ENCODE measurements around the gene ARMC2.
A peak's percentile ranks its signal among the peaks of the same experiment; 100 is the strongest.
"Not testable (repeated sequence)": the region's sequence is repeated elsewhere in the genome, so short reads cannot be mapped to it uniquely, and the experiment has no call there.

The ARMC2 gene

DNA sequence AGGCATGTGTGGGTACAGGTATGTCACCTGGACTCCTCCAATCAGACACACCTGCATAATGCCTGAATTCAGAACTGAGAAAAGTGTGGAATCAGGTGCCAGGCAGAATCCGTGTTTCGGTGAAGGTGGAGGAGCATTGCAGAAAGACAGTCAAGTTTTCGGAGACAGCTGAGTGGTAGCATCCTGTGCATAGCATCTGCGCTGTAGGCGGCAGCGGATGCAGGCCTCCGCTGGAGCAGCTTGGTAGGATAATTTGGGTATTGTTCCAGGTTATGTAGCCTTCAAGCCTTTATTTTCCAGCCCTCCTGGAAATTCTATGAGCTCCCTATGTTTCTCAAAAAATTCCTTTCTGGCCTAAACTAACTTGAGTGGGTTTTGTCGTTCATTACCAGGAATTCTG, 15.5 kb upstream of the ARMC2 start:
- DNase-seq (ENCODE audit: low read depth), result no peak

DNA sequence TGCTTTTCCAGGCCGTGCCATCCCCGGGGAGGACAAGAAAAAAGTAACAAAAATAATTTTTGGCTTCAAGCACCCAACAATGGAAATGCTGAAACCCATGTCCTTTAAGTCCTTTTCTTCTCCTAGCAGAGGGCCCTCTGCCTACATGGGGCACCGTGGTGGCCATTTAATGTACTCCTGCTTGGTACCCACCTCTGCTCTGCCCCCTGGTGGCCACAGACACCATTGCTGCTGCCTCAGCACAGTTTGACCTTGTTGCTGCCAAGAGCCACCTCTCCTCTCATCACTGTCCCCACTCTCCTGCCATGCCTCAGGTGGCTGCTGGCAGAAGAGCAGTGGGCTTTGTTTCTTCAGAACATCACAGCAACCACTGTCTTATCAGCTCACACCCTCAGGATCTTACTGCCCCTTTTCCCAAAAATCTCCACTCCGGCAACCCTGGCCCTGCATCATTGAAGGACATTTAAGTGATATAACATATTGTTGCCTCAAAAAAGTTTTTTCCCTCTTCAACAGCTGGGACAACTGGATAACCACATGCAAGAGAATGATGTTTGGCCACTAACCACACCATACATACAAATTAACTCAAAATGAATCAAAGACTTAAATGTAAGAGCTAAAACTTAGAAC, 12.9 kb upstream of the ARMC2 start:
- peak; percentile 74 for DNase-seq (ENCODE audit: low read depth)

DNA sequence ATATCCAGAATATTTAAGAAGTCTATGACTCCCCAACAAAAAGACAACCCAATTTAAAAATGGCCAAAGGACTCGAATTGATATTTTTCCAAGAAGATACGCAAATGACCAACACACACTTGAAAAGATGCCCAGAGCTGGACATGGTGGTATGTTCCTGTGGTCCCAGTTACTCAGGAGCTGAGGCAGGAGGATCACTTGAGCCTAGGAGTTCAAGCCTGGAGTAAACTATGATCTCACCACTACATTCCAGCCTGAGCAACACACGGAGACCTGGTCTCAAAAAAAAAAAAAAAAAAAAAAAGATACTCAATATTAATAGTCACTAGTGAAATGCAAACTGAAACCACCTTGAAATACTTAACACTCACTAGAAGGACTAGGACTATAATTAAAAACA, 12.2 kb upstream of the ARMC2 start:
- DNase-seq (ENCODE audit: low read depth), result no peak

DNA sequence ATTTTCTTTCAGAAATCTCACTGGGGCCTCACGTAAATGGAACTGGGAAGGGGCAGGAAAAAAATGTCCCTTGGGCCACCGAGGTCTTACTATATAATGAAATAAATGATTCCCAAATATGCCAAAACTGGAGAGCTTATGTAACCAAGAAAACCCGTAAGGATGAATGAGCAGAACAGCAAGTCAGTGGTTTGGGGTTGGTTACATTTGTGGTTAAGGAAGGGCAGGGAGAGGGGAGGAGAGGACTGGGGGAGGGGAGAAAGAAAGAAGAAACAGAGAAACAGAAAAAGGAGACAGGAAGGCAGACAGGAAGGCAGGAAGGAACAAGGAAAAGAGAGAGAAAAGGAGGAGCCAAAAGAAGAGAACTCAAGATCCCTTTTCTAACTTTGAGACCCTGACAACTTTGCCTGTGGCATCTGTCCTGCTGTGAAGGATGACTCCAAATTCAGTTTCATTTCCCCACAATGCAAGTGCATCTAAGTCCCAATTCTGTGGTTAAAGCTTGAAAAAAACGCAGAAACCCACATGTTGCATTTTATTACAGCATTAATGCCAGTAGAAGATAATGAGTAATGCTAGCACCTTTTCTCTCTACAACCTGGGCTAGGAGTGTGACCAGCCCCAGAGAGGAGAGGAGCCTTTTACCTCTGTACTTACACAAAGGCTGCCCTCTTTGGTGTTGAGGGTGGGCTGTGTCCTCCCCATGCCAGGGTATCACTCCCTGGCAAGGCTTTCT, 10.8 kb upstream of the ARMC2 start:
- DNase-seq (ENCODE audit: low read depth), result no peak

DNA sequence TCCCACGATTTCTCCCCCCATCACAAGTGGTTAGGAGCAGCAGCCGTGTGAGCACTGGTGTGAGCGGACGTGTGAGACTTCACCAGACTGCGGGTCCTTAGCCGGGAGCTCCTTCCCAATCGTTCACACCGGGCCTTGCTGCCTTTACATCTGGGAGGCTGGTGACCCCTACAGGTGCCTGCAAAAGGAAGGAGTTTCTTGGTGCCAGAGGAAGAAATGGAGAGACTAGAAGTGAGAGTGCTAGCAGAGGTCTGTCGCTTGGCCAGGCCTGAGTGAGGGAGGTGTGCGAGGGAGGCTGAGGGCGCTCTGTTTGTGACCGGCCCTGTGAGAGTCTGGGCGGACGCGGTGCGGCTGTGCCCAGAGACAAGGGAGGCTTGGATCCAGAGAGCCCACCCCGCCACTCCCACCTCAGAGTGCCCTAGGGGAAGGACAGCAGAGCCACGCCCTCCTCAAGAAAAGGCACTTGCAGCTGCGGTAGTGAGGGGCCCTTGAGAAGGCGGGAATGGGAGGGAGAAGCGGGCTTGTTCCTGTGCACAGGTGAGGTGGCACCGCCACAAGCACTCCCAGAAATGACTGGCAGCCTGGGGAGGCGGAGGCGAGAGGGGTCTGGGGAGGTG, 10.0 kb upstream of the ARMC2 start:
- no peak for DNase-seq (ENCODE audit: low read depth)

DNA sequence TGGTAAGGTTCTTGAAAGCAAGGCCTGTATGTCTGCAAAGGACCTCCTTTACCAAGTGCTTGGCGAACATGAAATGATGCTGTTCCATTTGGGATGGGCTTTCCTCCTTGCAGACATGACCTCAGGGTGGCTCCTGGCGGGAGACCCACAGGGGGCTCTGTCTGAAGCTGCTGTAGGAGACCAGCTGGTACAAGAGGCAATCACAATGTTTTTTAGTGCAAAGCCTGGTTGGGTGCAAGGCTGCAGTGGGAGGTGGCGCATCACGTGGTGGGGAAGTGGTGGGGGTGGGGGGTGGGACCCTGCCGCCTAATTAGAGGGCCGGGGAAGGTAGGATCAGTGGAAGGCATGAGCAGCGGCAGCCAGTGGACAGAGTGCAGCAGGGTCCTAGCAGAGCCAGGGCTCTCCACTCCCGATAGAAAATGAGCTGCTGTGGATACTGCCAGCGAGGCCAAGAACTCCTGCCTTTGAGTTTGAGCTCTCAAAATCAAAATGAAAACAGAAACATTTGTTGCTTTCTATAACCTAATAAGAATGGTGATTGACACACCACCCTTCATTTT, 9.1 kb upstream of the ARMC2 start:
- DNase-seq (ENCODE audit: low read depth), result no peak

DNA sequence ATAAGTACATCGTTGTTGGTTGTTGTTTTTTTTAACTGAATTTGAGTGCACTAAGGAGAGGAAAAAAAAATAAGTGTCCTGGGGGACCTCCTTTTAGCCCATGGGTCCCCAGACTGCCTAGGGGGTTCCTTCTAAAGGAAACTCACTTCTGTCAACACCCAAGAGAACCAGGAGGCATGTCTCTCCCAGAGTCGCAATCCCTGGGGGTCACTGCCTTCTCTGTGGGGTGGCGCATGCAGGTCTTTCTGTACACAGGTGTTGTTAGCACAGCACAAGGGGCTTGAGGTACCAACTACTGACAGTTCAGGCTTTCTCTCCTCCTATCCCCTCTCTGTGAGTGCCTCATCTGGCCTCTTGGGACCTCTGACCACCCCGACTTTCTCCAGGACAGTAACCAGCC, 7.3 kb upstream of the ARMC2 start:
- no peak for DNase-seq (ENCODE audit: low read depth)

DNA sequence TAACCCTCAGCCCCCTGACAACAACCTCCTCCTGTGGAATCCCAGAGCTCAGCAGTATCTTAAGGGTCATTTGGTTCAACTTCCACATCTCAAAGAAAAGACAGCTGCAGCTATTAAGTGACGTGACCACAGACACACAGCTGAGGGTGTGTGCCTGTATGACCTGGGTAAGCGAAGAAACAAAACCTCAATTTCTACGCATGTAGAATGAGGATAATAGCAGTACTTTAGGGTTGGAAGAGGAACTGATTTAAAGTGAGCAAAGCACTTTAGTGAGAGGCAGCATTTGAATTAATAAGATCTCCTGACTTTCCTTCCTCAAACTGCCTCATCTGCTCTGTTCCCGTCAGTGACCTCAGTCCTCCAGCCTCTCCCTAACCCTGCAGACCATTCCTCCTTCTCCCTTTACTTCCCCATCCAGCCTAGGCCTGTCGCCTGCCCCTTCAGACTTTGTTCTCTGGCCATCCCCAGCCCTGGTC, 6.8 kb upstream of the ARMC2 start:
- DNase-seq (ENCODE audit: low read depth), result no peak

DNA sequence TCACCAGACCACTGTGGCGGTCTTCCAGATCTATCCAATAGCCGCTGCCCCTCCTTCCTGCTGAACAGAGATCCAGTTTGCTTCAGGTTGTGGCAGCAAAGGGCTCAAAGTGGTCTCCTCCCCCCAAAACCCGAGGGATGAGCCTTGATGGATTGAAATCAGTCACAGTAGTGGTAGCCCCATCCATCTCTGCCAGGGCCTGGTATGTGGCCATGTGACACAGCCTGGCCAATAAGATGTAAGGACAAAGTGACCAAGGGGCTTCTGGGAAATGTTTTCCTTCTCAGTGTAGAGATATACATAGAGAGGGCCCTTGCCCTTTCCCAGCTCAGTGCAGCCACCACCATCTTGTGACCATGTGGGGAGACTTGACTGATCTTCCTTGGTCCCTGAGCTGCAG, 4.1 kb upstream of the ARMC2 start:
- no peak for DNase-seq (ENCODE audit: low read depth)

DNA sequence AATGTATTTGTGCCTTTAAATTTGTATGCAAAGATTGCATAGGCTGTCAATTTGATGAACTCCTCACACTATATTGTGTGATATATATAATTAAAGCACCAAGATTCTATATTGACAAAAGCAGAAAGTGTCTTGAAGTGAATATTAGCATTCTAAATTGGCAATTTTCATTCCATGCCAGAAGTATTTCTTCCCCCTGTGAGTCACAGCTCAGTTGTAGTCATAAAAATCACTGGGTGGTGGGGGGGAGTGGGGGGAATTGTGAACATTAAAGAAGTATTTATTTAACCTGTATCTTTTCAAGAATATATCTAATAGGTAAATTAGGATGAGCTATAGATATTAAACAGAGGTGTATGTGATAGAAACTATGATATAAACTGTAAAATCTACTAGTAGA, 3.1 kb upstream of the ARMC2 start:
- no peak for DNase-seq (ENCODE audit: low read depth)

DNA sequence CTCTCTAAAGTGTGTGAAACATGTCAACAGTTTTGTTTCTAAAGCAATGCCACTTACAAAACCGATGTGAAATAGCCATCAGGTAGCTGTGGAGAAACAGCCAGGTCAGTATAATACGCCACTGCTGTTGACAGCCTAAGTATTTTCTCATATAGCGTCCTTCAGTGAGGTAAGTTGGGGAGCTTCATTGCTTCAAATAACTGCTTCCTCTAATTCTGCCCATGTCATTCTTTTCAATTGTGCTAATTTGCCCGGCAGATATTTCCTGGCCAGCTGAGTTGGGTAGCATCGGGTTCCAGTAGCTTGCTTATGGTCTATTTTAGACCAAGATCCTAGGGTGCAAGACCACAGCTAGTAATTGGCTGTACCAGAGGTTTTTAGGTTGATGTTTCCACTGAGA, 2.1 kb upstream of the ARMC2 start:
- DNase-seq (ENCODE audit: low read depth), result no peak

DNA sequence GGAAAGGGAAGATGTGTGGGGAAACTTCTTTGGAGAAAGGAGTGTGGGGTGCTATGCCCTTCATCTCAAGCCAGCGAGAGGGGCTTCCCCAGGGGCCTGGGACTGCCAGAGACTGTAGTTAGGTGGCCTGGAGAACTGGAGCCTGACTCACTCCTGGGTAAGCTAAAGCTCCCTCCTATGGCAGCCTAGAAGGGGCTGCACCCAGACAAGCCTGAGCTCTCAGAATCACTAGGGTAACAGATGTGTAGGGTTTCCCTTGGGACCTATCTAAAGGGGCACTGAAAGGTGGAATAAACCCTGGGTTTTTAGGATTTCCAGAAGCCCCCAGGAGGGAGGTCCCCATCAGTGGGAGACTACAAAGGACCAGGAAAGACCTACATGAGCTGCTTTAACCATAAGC, 1.6 kb upstream of the ARMC2 start:
- no peak for DNase-seq (ENCODE audit: low read depth)

DNA sequence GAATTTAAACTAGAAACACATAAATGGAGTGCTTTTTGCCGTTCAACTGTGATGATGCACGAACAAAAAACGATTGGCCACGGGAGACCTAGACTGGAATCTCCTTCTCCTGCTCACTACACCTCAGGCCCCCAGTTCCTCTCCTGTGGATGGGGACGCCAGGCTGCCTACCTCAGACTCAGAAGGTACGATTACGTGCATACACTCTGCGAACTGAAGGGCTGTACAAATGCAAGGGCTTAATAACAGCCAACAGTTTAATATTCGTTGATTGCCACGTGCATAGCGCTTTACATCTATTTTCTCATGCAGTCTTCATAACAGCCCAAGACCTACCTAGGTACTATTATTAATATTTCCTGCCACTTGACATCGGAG, 495 bp upstream of the ARMC2 start:
- no peak for DNase-seq (ENCODE audit: low read depth)

DNA sequence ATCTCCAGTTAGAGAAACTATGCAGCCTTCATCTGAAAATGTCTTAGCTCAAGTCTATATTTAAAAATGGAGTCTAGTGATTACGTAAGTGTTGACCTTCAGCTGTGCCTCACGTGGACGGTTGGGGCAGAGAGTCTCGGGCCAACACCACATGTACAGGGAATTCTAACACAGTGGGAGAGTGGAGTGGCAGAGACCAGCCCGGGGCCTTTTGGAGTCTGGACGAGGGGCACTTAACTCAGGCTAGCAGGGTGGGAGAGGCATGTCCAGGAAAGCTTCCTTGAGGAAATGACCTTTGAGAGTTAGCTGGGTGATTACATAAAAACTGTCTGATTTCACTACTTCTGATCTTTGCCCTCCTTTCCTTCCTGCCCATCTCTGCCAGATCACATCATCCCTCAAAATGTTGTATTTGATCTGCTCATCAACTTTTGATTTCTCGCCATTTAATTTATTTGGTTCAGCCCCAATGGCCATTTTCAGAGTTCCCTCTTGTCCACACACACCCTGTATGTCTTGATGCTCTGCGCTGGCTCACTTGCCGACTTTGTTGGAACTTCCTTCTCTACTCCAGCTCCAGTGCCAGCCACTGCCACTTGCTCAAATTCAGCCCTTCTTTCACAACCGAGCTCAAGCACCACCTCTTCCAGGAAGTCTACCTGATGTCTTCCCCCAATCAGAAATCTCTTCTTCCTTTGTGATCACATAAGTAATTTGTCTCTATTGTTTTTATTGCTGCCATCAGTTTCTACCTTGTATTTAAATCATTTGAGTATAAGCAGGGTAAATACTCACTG, 2.6 kb downstream of the ARMC2 start:
- DNase-seq (ENCODE audit: low read depth), result no peak

DNA sequence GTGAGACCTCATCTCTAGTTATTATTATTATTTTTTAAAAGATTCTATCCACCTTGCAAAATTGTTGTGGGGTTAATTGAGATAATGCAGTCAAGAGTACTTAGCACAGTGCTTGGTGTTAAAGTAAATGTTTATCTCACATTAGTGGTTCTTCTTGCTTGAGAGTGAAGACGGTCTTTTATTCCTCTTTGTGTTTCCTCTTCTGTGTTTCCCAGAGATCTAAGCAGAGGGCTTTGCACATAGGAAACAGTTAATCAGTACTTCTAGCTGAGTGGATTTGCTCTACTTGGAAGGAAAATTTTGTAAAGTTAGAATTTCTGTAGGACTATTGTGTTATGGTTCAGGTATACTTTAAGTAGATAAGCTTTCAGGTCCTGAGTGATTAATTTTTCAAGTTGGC, 3.5 kb downstream of the ARMC2 start:
- no peak for DNase-seq (ENCODE audit: low read depth)

DNA sequence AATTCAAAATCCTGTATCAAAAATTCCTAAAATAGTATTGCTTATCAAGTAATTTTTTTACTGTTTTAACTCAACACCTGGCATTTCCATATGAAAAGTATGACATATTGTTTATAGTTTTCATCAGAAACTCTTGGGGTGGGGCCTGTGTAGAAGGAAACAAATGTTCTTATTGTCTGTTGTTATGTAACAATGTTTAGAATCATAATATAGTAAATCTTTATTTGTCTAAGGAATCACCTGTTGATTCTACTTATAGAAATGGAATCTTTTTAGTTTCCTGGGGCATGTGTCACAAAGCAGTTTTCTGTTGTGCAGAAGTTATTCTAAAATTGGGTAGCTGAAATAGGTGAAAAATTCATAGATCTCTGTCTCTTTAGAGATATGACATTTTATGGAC, 4.9 kb downstream of the ARMC2 start:
- no peak for DNase-seq (ENCODE audit: low read depth)

DNA sequence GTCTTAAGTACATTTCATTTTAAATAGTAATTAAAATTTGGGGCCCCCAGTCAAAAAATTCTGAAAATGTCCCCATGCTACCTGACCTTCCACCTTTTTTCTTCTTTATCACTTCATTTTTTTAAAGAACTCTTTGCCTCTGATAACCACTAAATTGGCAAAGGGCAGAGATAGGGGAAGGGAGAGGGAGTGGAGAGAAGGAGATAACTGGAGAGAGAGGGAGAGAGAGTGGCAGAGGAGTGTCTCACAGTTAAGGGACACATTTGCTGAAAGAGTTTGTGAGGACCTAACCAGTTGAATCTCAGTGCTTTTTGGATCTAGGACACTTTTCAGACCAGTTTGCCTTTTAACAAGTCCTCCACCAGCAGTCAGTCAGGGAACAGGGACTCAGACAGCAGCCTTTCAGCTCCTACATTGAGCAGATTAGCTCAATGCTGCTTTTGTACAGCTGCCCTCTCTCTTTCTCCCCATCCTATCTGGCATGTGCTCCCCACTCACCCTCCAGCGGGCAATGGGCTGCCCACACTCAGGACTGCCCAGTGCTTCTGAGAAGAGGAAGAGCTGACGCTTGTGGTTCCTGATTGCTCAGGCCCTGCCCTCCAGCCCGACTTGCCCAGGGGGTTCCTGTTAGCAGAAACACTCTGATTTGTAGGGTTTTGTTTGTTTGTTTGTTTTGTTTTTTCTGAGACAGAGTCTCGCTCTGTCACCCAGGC, 14.4 kb downstream of the ARMC2 start:
- no peak for DNase-seq (ENCODE audit: low read depth)

DNA sequence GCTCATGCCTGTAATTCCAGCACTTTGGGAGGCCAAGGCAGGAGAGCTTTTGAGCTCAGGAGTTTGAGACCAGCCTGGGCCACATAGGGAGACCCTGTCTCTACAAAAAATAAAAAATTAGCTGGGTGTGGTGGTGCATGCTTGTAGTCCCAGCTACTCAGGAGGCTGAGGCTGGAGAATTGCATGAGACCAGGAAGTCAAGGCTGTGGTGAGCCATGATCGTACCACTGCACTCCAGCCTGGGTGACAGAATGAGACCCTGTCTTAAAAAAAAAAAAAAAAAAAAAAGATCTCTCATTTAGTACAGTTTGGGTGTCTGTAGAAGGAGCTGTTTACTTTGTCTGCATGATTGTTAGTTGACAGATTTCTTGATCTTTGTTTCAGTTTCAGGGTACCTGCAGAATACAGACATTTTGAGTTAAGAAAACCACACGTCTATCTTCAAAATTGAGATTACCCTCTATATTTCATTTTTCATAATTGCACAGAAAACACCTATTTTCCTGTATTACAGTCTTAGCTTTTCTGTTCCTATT, 17.6 kb downstream of the ARMC2 start:
- not testable (repeated sequence) for DNase-seq (ENCODE audit: low read depth)

DNA sequence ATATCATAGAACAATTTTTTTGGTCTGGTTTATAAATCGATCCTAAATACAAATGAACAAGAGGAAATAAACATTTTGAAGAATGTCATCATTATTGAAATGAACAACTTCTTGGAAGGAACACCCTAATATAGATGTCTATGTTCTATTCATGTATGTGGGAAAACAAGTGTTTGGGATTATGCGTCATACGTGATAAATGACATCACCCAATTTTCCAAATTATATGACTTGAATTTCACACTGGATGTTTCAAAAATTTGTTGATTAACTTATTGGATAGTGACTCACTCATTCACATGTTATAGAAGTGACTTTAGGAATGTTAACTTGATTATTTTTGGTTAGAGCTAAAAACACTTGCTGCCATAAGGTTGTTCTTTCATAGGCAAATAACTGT, 18.6 kb downstream of the ARMC2 start:
- no peak for DNase-seq (ENCODE audit: low read depth)

DNA sequence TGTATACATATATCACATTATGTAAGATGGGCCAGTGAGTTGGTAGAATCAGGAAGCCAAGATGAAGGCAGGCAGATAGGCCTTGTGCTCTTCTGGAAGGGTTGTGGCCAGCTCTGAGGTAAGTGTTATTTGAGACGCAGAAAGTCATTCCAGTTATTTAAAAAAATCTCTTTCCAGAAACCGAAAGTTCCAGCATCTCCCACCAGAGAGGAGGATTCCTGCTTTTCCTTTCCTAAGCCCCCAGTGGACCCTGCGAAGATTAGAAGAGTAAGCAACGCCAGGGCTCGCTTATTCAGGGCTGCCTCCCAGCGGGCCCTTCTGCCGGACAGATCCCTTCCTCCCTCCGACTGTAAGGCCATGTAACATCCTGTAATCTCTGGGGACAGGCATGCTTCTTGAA, 20.4 kb downstream of the ARMC2 start:
- no peak for DNase-seq (ENCODE audit: low read depth)

DNA sequence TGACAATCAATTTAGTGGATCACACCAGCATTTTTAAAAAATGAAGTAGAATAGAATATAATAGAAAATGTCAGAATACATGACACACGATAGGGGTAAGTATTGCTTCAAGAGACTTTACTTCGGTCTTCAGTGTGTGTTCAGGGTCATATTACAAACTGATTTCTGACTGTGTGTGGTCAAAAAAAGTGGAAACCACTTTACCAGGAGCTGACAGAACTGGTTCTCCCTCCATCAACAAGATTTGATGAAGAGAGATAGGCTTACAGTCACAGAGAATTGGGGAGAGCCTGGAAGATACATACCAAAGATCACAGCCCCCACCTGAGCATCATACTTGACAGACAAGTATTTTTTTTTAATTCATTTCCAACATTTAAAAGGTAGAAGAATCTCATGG, 21.7 kb downstream of the ARMC2 start:
- DNase-seq (ENCODE audit: low read depth), result no peak

DNA sequence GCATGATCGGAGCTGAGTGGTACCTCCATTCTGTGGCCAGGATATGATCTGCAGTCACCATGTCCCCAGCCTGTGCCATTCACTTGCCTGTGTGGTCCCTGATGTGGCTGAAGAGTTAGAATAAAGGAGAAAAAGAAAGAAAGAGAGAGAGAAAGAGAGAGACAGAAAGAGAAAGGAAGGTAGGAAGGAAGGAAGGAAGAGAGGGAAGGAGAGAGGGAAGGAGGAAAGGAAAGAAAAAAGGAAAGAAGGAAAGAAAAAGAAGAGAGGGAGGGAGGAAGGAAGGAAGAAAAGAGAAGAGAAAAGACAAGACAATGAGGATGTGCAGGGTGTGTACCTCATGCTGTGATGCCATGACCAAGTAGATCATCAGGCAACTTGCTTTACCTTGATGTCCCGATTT, 22.1 kb downstream of the ARMC2 start:
- DNase-seq (ENCODE audit: low read depth), result no peak
